HCT116 (cell line): ENCODE results near the gene KRT26. TPM values are rescaled to one million over a fixed set of nuclear protein-coding genes. Genes with fewer than 3 reads are reported as not detected.
A peak's percentile ranks its signal among the peaks of the same experiment; 100 is the strongest.

Experiments used
- ATAC-seq: fragments of 200-7000 bp; cut with Tn5 transposase; 2 replicates; pipeline ENCODE4 v1.9.1; 2020; ENCODE audit warnings: mild to moderate bottlenecking, moderate library complexity
- BruUV-seq: library from RNA; stranded (reverse); fragments of 400-500 nt; replicated peaks from 2 replicates; lab custom pipeline; 2021; lab: Mats Ljungman, UMichigan
- CTCF ChIA-PET: fragments of 300-600 bp; sonication (Branson Sonifier 250); formaldehyde crosslinking; loops from one replicate; lab custom pipeline; 2021; ENCODE audit warnings: antibody characterized with exemption; lab: Charles Lee
- POLR2A ChIA-PET: fragments of 300-600, 350-600 bp; sonication (Branson Sonifier 250); formaldehyde crosslinking; loops from one replicate; lab custom pipeline; 2021; ENCODE audit warnings: antibody characterized with exemption; lab: Charles Lee
- RAD21 ChIA-PET, 2 experiments: fragments of 300-600 bp; sonication (Branson Sonifier 250); formaldehyde crosslinking; loops; one replicate each; lab custom pipeline; 2023; ENCODE audit warnings: low total read pairs in 2 of 2; ENCODE audit not compliant: uncharacterized antibody in 2 of 2, unreplicated experiment in 2 of 2, low non-redundant PET in 1 of 2; lab: Charles Lee
- DNase-seq: peaks from one replicate; pipeline ENCODE4 v3.0.0-alpha.2; 2010; ENCODE audit warnings: low read depth, low spot score
- H2AFZ ChIP-seq: fragments of 200-600 bp; shearing (Covaris generic), sonication (generic); 2 replicates; pipeline ENCODE4 v1.6.1; 2017; ENCODE audit warnings: low read depth, mixed run types, mixed read lengths, antibody characterized with exemption, low read length; ENCODE audit not compliant: poor library complexity, severe bottlenecking
- H3K27ac ChIP-seq: 2 replicates; pipeline ENCODE4 v1.5.1; 2012; ENCODE audit warnings: low read depth, low read length
- H3K27me3 ChIP-seq: fragments of 200-600 bp; sonication (generic); 2 replicates; pipeline ENCODE4 v1.6.1; 2016; ENCODE audit warnings: mixed run types, low read length, mixed read lengths; ENCODE audit not compliant: insufficient read depth
- H3K36me3 ChIP-seq, 2 experiments: fragments of 200-500 bp in 1 of 2; fragments of 200-600 bp in 1 of 2; sonication (Bioruptor generic) in 1 of 2; sonication (generic) in 1 of 2; 2 replicates each; pipeline versions ENCODE4 v1.5.1 to v1.6.1; 2014 to 2016; ENCODE audit warnings: low read length in 2 of 2, inconsistent platforms in 1 of 2, mixed read lengths in 1 of 2, mixed run types in 1 of 2; ENCODE audit not compliant: insufficient read depth in 2 of 2, control insufficient read depth in 1 of 2
- H3K4me1 ChIP-seq, 2 experiments: fragments of 200-600 bp in 1 of 2; sonication (generic) in 1 of 2; 2 replicates each; pipeline versions ENCODE4 v1.5.1 to v1.6.1; 2012 to 2017; ENCODE audit warnings: low read length in 2 of 2, inconsistent platforms in 1 of 2, mild to moderate bottlenecking in 1 of 2, mixed read lengths in 1 of 2, mixed run types in 1 of 2, moderate library complexity in 1 of 2; ENCODE audit not compliant: insufficient read depth in 2 of 2, control insufficient read depth in 1 of 2
- H3K4me2 ChIP-seq: fragments of 200-600 bp; sonication (generic); 2 replicates; pipeline ENCODE4 v1.6.1; 2017; ENCODE audit warnings: mixed run types, low read length, mixed read lengths
- H3K4me3 ChIP-seq, 2 experiments: fragments of 200-600 bp in 1 of 2; sonication (generic) in 1 of 2; replicated peaks in 1 of 2; 2 replicates each; pipeline ENCODE4 v1.5.1; 2011 to 2016; ENCODE audit warnings: low read length in 2 of 2, control low read depth in 1 of 2, low read depth in 1 of 2, mild to moderate bottlenecking in 1 of 2, mixed read lengths in 1 of 2, mixed run types in 1 of 2
- H3K79me2 ChIP-seq: fragments of 200-600 bp; sonication (generic); 2 replicates; pipeline ENCODE4 v1.6.1; 2017; ENCODE audit warnings: mild to moderate bottlenecking, mixed run types, low read length, moderate library complexity, mixed read lengths; ENCODE audit not compliant: insufficient read depth
- H3K9ac ChIP-seq: fragments of 200-600 bp; sonication (generic); 2 replicates; pipeline ENCODE4 v1.6.1; 2016; ENCODE audit warnings: low read length, mixed read lengths
- H3K9me2 ChIP-seq: fragments of 200-600 bp; sonication (generic), shearing (Covaris generic); 2 replicates; pipeline ENCODE4 v1.6.1; 2017; ENCODE audit warnings: mixed run types, mild to moderate bottlenecking, moderate library complexity; ENCODE audit not compliant: insufficient read depth
- H3K9me3 ChIP-seq, 2 experiments: fragments of 200-500 bp in 1 of 2; fragments of 200-600 bp in 1 of 2; sonication (Bioruptor generic) in 1 of 2; sonication (generic) in 1 of 2; 2 replicates each; pipeline ENCODE4 v1.6.1; 2014 to 2017; ENCODE audit warnings: low read length in 2 of 2, mixed read lengths in 2 of 2, inconsistent platforms in 1 of 2, low read depth in 1 of 2, mild to moderate bottlenecking in 1 of 2, mixed run types in 1 of 2, moderate library complexity in 1 of 2; ENCODE audit not compliant: control insufficient read depth in 1 of 2, insufficient read depth in 1 of 2
- H4K20me1 ChIP-seq: fragments of 200-600 bp; sonication (generic), shearing (Covaris generic); 2 replicates; pipeline ENCODE4 v1.6.1; 2017; ENCODE audit warnings: mixed run types, mild to moderate bottlenecking, moderate library complexity; ENCODE audit not compliant: insufficient read depth
- CBX3 ChIP-seq: IDR thresholded peaks from 2 replicates; pipeline ENCODE4 v1.6.1; 2012; ENCODE audit warnings: low read depth
- CEBPB ChIP-seq: IDR thresholded peaks from 2 replicates; pipeline ENCODE4 v1.6.1; 2012; ENCODE audit warnings: low read depth
- EGR1 ChIP-seq: IDR thresholded peaks from 2 replicates; pipeline ENCODE4 v1.6.1; 2012; ENCODE audit warnings: low read depth
- ELF1 ChIP-seq: IDR thresholded peaks from 2 replicates; pipeline ENCODE4 v1.6.1; 2012; ENCODE audit warnings: low read depth, borderline replicate concordance
- EZH2phosphoT487 ChIP-seq: fragments of 200-600 bp; IDR thresholded peaks from 2 replicates; pipeline ENCODE4 v1.6.1; 2018; ENCODE audit warnings: antibody characterized with exemption, borderline replicate concordance
- FOSL1 ChIP-seq: IDR thresholded peaks from 2 replicates; pipeline ENCODE4 v1.6.1; 2012; ENCODE audit warnings: low read depth
- JUND ChIP-seq: IDR thresholded peaks from 2 replicates; pipeline ENCODE4 v1.6.1; 2012
- MAX ChIP-seq: IDR thresholded peaks from 2 replicates; pipeline ENCODE4 v1.6.1; 2012
- POLR2A ChIP-seq: IDR thresholded peaks from 2 replicates; pipeline ENCODE4 v1.7.0; 2011; ENCODE audit warnings: borderline replicate concordance; ENCODE audit not compliant: insufficient read depth, insufficient read length; ENCODE audit errors: extremely low read depth
- POLR2AphosphoS5 ChIP-seq: IDR thresholded peaks from 2 replicates; pipeline ENCODE4 v1.6.1; 2011; ENCODE audit warnings: mild to moderate bottlenecking, low read depth, low read length, moderate library complexity
- SIN3A ChIP-seq: IDR thresholded peaks from 2 replicates; pipeline ENCODE4 v1.6.1; 2012; ENCODE audit warnings: low read depth
- SP1 ChIP-seq: IDR thresholded peaks from 2 replicates; pipeline ENCODE4 v1.6.1; 2012; ENCODE audit warnings: low read depth
- TCF7L2 ChIP-seq: IDR thresholded peaks from 2 replicates; pipeline ENCODE4 v1.7.0; 2011; ENCODE audit warnings: borderline replicate concordance, inconsistent platforms; ENCODE audit not compliant: insufficient read depth, insufficient read length; ENCODE audit errors: extremely low read depth
- YY1 ChIP-seq: IDR thresholded peaks from 2 replicates; pipeline ENCODE4 v1.6.1; 2011; ENCODE audit warnings: low read length, low read depth, moderate library complexity, mild to moderate bottlenecking; ENCODE audit not compliant: insufficient replicate concordance; ENCODE audit errors: extremely low read depth
- ZFX ChIP-seq: fragments of 450-650 bp; IDR thresholded peaks from 2 replicates; pipeline ENCODE4 v1.6.1; 2017
- ZNF274 ChIP-seq: fragments of 200-500 bp; sonication (Bioruptor generic); IDR thresholded peaks from 2 replicates; pipeline ENCODE4 v1.6.1; 2014; ENCODE audit warnings: mild to moderate bottlenecking, low read depth, low read length, inconsistent platforms
- intact Hi-C: fragments of 100-400 bp; cut with micrococcal nuclease; formaldehyde crosslinking; loops from 2 replicates; pipeline ENCODE4 v1.10.0; 2022
- total RNA-seq: library from RNA; stranded (reverse); gene quantifications from one replicate; pipeline ENCODE4 v1.2.1, GENCODE V29; 2021; ENCODE audit not compliant: unreplicated experiment
- TF ChIP-seq, protein P1 (sequence below): IDR thresholded peaks from 2 replicates; pipeline ENCODE4 v1.6.1; 2011; ENCODE audit warnings: mild to moderate bottlenecking, low read length, moderate library complexity; ENCODE audit not compliant: insufficient replicate concordance; ENCODE audit errors: extremely low read depth
- TF ChIP-seq, protein P2 (sequence below): IDR thresholded peaks from 2 replicates; pipeline ENCODE4 v1.6.1; 2012; ENCODE audit warnings: low read depth
- TF ChIP-seq, protein P3 (sequence below): IDR thresholded peaks from 2 replicates; pipeline ENCODE4 v1.6.1; 2012
- TF ChIP-seq, protein P4 (sequence below), 3 experiments: fragments of 200-600 bp in 1 of 3; sonication (generic) in 1 of 3; IDR thresholded peaks in 2 of 3; conservative IDR thresholded peaks in 1 of 3; 2 replicates each; pipeline ENCODE4 v1.5.1; 2012 to 2017; ENCODE audit warnings: low read depth in 2 of 3, low read length in 2 of 3, antibody characterized with exemption in 1 of 3, borderline replicate concordance in 1 of 3, control low read depth in 1 of 3, mild to moderate bottlenecking in 1 of 3, mixed read lengths in 1 of 3, mixed run types in 1 of 3, moderate library complexity in 1 of 3; ENCODE audit not compliant: insufficient read depth in 1 of 3

KRT26 gene
- total RNA-seq, 1 experiment from 2014 or later: not detected

DNA sequence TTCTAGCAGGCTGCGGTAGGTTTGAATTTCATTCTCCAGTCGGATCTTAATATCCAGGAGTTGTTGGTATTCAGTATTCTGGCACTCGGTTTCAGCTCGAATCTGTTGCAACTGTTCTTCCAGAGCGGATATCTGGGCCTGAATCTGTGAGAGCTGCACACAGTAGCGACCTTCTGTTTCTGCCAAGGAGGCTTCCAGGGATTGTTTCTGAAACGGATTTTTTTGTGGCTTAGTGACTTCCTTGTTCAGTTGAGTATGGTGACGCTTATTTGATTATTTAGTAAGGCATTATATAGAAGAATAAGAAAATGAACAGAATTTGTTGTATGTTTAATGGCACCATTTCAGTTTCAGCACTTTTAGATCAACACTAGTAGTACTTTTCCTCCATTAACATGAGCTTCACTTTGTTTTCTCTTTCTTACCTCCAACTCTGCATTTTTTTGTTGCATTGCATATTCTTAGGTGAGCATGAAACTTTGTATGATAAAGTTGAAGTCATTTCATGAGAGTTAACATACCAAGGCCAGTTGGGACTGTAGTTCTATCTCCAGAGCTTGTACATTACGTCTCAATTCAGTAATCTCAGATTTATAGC lies 47.6 kb upstream of the KRT26 start:
- intact Hi-C loops: loop anchor here (5.0 kb wide), 1 partner anchor 83 kb away; no protein-coding TSS in a partner anchor
- CTCF ChIA-PET: interaction anchor here (1.0 to 1.5 kb wide), 2 partner anchors 54 to 846 kb away, joined by 4 to 9 read pairs; no protein-coding TSS in a partner anchor
- no peak for ATAC-seq

More for the DNA sequence above, 47.6 kb upstream of the KRT26 start:
- RAD21 ChIA-PET: no interaction called here
- Histone ChIP-seq H3K27me3 (no peaks in the 10 kb centered on the region), H3K9ac (peak overlapping the region; percentile 86), H3K4me3 (peak overlapping the region; percentile 69 to 88), H3K79me2 (peaks cover 67% of the 10 kb centered on the region), H3K9me2 (no peaks in the 10 kb centered on the region), H3K36me3 (peaks cover 8 to 10% of the 10 kb centered on the region in 2 experiments; a peak in 2 of 4 replicates), H4K20me1 (no peaks in the 10 kb centered on the region), H3K4me1 (peaks cover 8 to 19% of the 10 kb centered on the region in 2 experiments), H3K4me2 (peak overlapping the region; percentile 85), H2AFZ (no peak overlapping the region), H3K27ac (peak overlapping the region; percentile 93), H3K9me3 (no peaks in the 10 kb centered on the region)
- POLR2A ChIA-PET: interaction anchor here (1.3 to 1.6 kb wide), 2 partner anchors 12 to 870 kb away, joined by 3 to 4 read pairs; no protein-coding TSS in a partner anchor
- BruUV-seq: TSS peak; percentile 87
- DNase-seq: no peak
- no peak for TF ChIP-seq ZFX
- no peak for TF ChIP-seq JUND
- no peak for TF ChIP-seq POLR2A
- TF ChIP-seq, protein P1, sequence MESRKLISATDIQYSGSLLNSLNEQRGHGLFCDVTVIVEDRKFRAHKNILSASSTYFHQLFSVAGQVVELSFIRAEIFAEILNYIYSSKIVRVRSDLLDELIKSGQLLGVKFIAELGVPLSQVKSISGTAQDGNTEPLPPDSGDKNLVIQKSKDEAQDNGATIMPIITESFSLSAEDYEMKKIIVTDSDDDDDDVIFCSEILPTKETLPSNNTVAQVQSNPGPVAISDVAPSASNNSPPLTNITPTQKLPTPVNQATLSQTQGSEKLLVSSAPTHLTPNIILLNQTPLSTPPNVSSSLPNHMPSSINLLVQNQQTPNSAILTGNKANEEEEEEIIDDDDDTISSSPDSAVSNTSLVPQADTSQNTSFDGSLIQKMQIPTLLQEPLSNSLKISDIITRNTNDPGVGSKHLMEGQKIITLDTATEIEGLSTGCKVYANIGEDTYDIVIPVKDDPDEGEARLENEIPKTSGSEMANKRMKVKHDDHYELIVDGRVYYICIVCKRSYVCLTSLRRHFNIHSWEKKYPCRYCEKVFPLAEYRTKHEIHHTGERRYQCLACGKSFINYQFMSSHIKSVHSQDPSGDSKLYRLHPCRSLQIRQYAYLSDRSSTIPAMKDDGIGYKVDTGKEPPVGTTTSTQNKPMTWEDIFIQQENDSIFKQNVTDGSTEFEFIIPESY: no peak
- TF ChIP-seq FOSL1: no peak
- TF ChIP-seq, protein P2, sequence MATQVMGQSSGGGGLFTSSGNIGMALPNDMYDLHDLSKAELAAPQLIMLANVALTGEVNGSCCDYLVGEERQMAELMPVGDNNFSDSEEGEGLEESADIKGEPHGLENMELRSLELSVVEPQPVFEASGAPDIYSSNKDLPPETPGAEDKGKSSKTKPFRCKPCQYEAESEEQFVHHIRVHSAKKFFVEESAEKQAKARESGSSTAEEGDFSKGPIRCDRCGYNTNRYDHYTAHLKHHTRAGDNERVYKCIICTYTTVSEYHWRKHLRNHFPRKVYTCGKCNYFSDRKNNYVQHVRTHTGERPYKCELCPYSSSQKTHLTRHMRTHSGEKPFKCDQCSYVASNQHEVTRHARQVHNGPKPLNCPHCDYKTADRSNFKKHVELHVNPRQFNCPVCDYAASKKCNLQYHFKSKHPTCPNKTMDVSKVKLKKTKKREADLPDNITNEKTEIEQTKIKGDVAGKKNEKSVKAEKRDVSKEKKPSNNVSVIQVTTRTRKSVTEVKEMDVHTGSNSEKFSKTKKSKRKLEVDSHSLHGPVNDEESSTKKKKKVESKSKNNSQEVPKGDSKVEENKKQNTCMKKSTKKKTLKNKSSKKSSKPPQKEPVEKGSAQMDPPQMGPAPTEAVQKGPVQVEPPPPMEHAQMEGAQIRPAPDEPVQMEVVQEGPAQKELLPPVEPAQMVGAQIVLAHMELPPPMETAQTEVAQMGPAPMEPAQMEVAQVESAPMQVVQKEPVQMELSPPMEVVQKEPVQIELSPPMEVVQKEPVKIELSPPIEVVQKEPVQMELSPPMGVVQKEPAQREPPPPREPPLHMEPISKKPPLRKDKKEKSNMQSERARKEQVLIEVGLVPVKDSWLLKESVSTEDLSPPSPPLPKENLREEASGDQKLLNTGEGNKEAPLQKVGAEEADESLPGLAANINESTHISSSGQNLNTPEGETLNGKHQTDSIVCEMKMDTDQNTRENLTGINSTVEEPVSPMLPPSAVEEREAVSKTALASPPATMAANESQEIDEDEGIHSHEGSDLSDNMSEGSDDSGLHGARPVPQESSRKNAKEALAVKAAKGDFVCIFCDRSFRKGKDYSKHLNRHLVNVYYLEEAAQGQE: no peak
- TF ChIP-seq ZNF274: no peak
- no peak for TF ChIP-seq EZH2phosphoT487
- TF ChIP-seq YY1: no peak
- TF ChIP-seq POLR2AphosphoS5: no peak
- no peak for TF ChIP-seq CEBPB
- TF ChIP-seq, protein P3, sequence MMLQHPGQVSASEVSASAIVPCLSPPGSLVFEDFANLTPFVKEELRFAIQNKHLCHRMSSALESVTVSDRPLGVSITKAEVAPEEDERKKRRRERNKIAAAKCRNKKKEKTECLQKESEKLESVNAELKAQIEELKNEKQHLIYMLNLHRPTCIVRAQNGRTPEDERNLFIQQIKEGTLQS: no peak
- TF ChIP-seq, protein P4, sequence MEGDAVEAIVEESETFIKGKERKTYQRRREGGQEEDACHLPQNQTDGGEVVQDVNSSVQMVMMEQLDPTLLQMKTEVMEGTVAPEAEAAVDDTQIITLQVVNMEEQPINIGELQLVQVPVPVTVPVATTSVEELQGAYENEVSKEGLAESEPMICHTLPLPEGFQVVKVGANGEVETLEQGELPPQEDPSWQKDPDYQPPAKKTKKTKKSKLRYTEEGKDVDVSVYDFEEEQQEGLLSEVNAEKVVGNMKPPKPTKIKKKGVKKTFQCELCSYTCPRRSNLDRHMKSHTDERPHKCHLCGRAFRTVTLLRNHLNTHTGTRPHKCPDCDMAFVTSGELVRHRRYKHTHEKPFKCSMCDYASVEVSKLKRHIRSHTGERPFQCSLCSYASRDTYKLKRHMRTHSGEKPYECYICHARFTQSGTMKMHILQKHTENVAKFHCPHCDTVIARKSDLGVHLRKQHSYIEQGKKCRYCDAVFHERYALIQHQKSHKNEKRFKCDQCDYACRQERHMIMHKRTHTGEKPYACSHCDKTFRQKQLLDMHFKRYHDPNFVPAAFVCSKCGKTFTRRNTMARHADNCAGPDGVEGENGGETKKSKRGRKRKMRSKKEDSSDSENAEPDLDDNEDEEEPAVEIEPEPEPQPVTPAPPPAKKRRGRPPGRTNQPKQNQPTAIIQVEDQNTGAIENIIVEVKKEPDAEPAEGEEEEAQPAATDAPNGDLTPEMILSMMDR (IDR thresholded peaks at IDR 0.05 in 2 of 3, conservative IDR thresholded peaks at IDR 0.05 in 1 of 3; ENCODE audit: borderline replicate concordance in 1 of 3, insufficient read depth in 1 of 3, low read depth in 2 of 3, low read length in 2 of 3): no peak
- TF ChIP-seq EGR1: no peak
- no peak; the same call in 1 of the 2 replicates for TF ChIP-seq MAX
- TF ChIP-seq SP1: no peak
- TF ChIP-seq ELF1: no peak
- TF ChIP-seq TCF7L2: no peak
- TF ChIP-seq SIN3A: no peak
- TF ChIP-seq CBX3: no peak
